Cardiac septum (tissue), 1 donor: Measurements from ENCODE around the gene PNMA6E. TPM values are rescaled to one million over a fixed set of nuclear protein-coding genes. Genes with fewer than 3 reads are reported as not detected.
"Not testable (repeated sequence)": the region's sequence is repeated elsewhere in the genome, so short reads cannot be mapped to it uniquely, and the experiment has no call there.

Source experiments
- DNase-seq: peaks from one replicate; pipeline ENCODE4 v3.0.0-alpha.2; 2020; ENCODE audit warnings: low spot score
- intact Hi-C: fragments of 100-400 bp; cut with DNase I; formaldehyde crosslinking; loops from one replicate; pipeline ENCODE4 v1.14.0; 2022
- total RNA-seq: library from RNA; stranded (reverse); fragmentation: NEBNext Ultra II Directional; extraction: Animal tissue kit (Norgen Biotek cat#: 25700); gene quantifications from one replicate; pipeline ENCODE4 v1.2.1, GENCODE V29; 2021
- donor health status: DM: no; HTN: no; CAD: no.

The PNMA6E gene
- total RNA-seq, 1 donor from 2014 or later: not detected

DNA sequence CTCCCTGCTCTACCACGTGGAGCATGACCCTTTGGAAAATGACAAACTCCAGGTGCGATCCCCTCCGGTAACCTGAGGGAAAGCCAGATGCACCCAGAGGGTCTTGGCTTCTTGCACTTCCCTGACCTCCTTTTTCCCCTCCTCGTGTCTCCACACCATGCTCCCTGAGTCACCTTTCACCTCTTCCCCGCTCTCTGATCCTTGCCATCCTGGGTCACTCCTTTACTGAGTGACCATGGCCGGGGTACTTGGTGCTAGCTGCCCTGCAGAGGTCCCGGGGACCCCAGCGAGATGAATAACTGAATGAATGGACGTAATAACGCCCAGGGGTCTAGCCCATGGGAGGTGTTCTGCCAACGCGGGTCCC lies 9.7 kb upstream of the PNMA6E start:
- peak; percentile 36 for DNase-seq
- intact Hi-C loops: no loop called here

- peak; percentile 54 for DNase-seq
- intact Hi-C loops: no loop called here
Observed at GRCh38 chrX:153410373-153410772, 9.2 kb upstream of the PNMA6E start.

- DNase-seq: peak; percentile 70
- intact Hi-C loops: no loop called here
Observed at GRCh38 chrX:153409414-153410101, 8.4 kb upstream of the PNMA6E start.

- DNase-seq: peak; percentile 64
- intact Hi-C loops: no loop called here
Observed at GRCh38 chrX:153408871-153409351, 7.8 kb upstream of the PNMA6E start.

- DNase-seq: peak; percentile 51
- intact Hi-C loops: no loop called here
Observed at GRCh38 chrX:153408221-153408721, 7.1 kb upstream of the PNMA6E start.

DNA sequence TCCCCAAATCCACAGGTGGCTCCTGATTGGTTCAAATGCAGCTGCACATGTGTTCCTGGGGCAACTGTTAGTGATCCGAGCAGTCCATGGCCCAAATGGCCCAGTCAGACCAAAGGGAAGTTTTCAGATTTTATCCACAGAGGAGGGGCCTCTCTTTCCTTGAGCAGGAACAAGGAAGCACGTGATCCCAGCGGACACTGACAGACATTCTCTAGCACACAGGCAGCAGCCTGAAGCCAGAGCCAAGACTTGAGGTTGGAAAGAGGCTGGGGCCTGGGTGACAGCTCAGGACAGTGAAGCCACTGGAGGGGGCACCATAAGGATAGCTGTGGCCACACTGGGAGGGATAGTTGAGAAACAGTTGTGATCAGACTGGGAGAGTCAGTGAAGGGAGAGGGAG lies 6.6 kb upstream of the PNMA6E start:
- DNase-seq: peak; percentile 39
- intact Hi-C loops: no loop called here

DNA sequence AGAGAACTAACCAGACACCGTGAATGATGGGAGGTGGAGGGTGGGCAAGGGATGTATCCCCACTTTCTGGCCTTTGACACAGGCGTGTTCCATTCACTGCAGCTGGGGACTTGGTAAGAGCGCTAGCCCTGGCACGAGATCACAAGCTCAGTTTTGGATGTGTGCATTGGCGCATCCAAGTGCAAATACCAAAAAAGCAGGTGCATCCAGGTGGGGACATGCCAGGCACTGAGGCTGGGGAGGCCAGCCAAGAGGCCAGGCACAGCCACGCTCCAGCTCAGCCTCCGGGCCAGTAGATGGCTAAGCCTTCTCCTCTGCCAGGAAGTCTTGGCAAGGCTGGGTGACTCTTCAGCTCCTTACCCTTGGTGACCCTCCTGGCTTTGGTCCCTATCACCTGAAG lies 5.8 kb upstream of the PNMA6E start:
- intact Hi-C loops: no loop called here
- peak; percentile 44 for DNase-seq

GRCh38 chrX:153406011-153406410 lies 4.9 kb upstream of the PNMA6E start:
- peak; percentile 66 for DNase-seq
- intact Hi-C loops: no loop called here

- DNase-seq: peak; percentile 49
- intact Hi-C loops: no loop called here
Observed at GRCh38 chrX:153405426-153405825, 4.3 kb upstream of the PNMA6E start.

DNA sequence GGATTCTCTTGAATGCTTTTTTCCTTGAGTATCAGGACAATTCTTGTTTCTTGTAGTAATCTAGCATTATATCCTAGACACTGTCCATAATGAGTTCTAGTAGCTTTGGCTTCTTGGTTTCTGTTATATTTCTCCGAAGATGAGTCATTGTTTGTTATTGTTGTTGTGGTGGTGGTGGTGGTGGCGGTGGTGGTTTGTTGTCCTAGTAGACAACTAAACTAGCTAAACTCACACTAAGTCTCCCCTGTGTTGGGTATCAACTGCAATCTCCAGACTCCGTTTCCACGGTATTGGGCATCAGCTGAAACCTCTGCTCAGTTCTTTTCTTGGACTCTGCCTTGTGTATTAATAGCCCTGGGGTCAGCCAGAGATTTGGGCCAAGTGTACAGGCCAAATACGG lies 3.2 kb upstream of the PNMA6E start:
- intact Hi-C loops: not testable (repeated sequence)
- peak; percentile 29 for DNase-seq

DNA sequence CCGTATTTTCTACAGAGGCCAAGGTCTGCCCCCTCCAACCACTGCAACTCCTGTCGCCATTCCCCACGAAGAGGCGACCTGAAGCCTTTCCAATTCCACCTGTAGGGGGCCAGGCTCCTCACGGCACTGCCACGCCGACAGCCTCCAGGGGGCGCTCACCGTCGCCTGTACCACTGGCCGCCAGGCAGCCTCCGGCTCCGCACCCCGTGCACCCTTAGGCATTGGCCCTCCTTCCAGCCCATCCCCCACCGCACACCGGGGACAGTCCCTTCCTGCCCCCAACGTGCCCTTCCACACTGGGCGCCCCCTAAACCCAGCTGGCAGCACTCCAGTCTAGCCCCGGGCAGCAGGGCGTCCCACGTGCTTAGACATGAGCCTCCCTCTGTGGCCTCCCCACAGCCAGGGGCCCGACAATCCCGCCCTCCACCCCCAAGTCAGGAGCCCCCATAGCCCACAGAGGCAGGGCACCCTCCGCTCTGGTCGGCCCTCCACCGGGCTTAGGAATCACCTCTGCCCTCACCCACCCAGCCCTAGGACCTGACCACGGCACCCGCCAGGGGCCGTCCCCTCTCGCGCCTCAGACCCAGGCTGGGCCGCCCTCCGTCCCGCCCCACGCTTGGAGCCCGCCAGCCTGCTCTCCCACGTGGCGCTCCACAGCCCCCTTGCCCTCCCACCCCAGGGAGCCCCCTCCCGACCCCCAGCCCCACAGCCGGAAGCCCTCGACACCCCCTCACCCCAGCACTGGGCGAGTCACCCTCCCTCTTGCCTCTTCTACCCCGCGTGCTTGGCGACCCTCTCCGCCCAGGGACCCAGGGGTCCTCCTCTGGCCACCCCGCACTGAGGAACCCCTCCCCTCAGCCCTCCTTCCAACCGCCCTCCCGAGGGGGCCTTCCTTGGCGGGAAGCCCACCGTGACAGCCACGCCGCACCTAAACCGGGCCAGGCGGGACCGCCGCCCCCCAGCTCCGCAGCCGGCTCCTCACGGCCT lies 711 bp downstream of the PNMA6E start:
- DNase-seq: no peak
- intact Hi-C loops: no loop called here

GRCh38 chrX:153398275-153398960 lies 2.7 kb downstream of the PNMA6E start:
- intact Hi-C loops: no loop called here
- peak; percentile 38 for DNase-seq

DNA sequence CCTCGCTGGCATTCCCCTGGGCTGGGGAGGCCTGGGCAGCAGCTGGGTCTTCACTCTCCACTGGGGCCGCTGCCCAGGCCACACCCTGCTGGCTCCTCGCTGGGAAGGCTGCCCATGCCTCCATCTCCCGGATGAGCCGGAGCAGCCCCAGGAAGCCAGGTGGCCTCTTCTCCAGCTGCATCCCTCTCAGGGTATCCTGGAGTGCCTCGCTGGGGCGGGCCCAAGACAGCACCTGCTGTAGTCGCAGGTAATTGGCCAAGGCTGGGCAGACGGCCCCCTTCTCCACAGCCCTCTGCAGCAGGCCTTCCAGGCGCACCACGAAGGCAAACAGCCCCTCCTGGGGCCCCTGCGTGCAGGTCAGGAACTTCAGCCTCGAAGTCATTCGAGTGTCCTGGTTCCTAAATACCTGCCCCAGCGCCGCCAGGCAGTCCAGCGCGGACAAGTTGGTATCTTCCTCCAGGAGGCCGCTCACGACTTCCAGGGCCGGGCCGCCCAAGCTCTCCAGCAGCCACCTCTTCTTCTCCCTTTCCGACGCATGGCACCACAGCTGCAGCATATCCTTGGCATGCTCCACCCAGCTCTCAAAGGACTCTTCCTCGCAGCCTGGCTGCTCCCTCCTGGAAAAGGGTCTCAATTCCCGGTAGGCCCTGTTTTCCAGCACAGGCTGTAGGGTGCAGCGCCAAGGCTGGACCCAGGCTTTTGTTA lies 3.7 kb downstream of the PNMA6E start:
- peak; percentile 70 for DNase-seq
- intact Hi-C loops: no loop called here

- intact Hi-C loops: no loop called here
Observed at GRCh38 chrX:153396320-153397195, 4.6 kb downstream of the PNMA6E start.

DNA sequence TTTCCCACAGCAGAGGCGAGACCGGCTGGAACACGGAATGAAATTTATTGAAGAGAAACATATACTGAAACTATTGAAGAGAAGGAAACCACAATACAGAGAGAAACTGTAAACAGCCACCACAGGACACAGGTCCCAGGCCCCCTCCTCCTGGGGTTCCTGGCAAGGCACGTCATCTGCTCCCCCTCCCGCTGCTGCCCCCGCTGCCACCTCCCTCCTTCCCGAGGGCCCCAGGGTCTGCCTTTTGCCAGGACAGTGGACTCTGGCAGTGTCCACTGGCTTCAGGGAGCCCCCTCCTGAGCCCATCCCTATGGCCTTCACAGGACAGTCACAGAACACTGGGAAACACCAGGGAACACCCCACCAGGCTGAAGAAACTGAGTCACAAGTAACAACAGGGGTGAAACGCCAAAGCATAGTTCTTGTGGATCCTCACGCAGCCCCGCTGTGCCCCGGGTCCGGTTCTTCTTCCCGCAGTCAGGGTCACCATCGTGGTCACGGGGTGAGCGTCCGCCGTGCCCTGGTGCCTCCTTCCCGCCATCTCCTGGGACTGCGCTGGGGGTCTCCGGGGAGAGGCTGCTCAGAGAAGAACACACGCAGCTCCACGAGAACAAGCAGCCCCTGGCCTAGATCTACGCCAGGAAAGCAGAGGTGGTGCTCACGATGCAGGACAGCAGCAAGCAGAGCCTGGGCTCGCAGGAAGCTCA lies 5.4 kb downstream of the PNMA6E start:
- DNase-seq: no peak
- intact Hi-C loops: no loop called here

More at GRCh38 chrX:153396320-153397195, 4.6 kb downstream of the PNMA6E start:
- peak; percentile 51 for DNase-seq

DNA sequence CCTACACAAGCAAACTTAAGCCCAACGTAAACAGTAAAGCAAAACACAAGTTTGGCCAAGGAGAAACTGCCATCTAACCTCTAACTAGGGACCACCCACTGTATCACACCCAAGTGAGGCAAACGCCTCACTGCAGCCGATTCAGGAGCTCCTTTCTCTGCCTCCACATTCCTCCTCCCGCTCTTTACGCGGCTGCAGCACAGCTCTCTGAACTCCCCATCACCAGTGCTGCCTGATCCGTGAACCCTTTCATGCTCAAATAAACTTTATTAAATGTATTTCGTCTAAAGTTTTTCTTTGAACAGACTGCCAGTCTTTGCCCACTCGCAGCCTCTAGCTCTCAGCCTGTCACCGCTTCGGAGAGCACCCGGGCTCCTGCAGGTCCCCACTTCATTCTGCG lies 6.5 kb downstream of the PNMA6E start:
- DNase-seq: no peak
- intact Hi-C loops: no loop called here

- DNase-seq: no peak
- intact Hi-C loops: no loop called here
Observed at GRCh38 chrX:153392642-153393321, 8.4 kb downstream of the PNMA6E start.
